ENCODE data around the gene EEF1E1. TPM values are rescaled to one million over a fixed set of nuclear protein-coding genes. Genes with fewer than 3 reads are reported as not detected.

Gene EEF1E1
- total RNA-seq, 1 donor from 2014 or later = 52.6 TPM

GRCh38 chr6:8087870-8088754 lies 14.2 kb downstream of the EEF1E1 start:
- peaks cover 3% of the 10 kb centered on the region for H3K36me3 ChIP-seq (ENCODE audit: control insufficient read depth, insufficient read depth, low read length)
- no peak for TF ChIP-seq CTCF (IDR thresholded peaks at IDR 0.05; ENCODE audit: insufficient read depth, low read length, poor library complexity, severe bottlenecking)
- no peak for DNase-seq (ENCODE audit: low read depth)
- no peak overlapping the region for H3K4me3 ChIP-seq (ENCODE audit: low read depth, low read length)
- no peaks in the 10 kb centered on the region for H3K27me3 ChIP-seq (ENCODE audit: control insufficient read depth, insufficient read depth, low read length)

GRCh38 chr6:8086755-8087306 lies 15.5 kb downstream of the EEF1E1 start:
- no peak for TF ChIP-seq CTCF (IDR thresholded peaks at IDR 0.05; ENCODE audit: insufficient read depth, low read length, poor library complexity, severe bottlenecking)
- no peak for DNase-seq (ENCODE audit: low read depth)
- Histone ChIP-seq H3K27me3 (ENCODE audit: control insufficient read depth, insufficient read depth, low read length) (no peaks in the 10 kb centered on the region), H3K36me3 (ENCODE audit: control insufficient read depth, insufficient read depth, low read length) (peaks cover 3% of the 10 kb centered on the region), H3K4me3 (ENCODE audit: low read depth, low read length) (no peak overlapping the region)

- TF ChIP-seq CTCF (IDR thresholded peaks at IDR 0.05; ENCODE audit: insufficient read depth, low read length, poor library complexity, severe bottlenecking) = no peak
- no peaks in the 10 kb centered on the region for H3K27me3 ChIP-seq (ENCODE audit: control insufficient read depth, insufficient read depth, low read length)
- peak; percentile 92 for DNase-seq (ENCODE audit: low read depth)
- no peak overlapping the region for H3K4me3 ChIP-seq (ENCODE audit: low read depth, low read length)
- H3K36me3 ChIP-seq (ENCODE audit: control insufficient read depth, insufficient read depth, low read length) = peaks cover 3% of the 10 kb centered on the region
Observed at GRCh38 chr6:8085053-8085511, 17.3 kb downstream of the EEF1E1 start.

GRCh38 chr6:8084586-8084985 lies 17.8 kb downstream of the EEF1E1 start:
- Histone ChIP-seq H3K4me3 (ENCODE audit: low read depth, low read length) (no peak overlapping the region), H3K27me3 (ENCODE audit: control insufficient read depth, insufficient read depth, low read length) (no peaks in the 10 kb centered on the region), H3K36me3 (ENCODE audit: control insufficient read depth, insufficient read depth, low read length) (peaks cover 3% of the 10 kb centered on the region)
- no peak for TF ChIP-seq CTCF (IDR thresholded peaks at IDR 0.05; ENCODE audit: insufficient read depth, low read length, poor library complexity, severe bottlenecking)
- DNase-seq (ENCODE audit: low read depth) = no peak

- peak; percentile 74 for DNase-seq (ENCODE audit: low read depth)
Observed at GRCh38 chr6:8082954-8083858, 19.1 kb downstream of the EEF1E1 start.

More at GRCh38 chr6:8082954-8083858, 19.1 kb downstream of the EEF1E1 start:
- Histone ChIP-seq H3K27me3 (ENCODE audit: control insufficient read depth, insufficient read depth, low read length) (no peaks in the 10 kb centered on the region), H3K4me3 (ENCODE audit: low read depth, low read length) (no peak overlapping the region), H3K36me3 (ENCODE audit: control insufficient read depth, insufficient read depth, low read length) (peaks cover 3% of the 10 kb centered on the region)
- TF ChIP-seq CTCF (IDR thresholded peaks at IDR 0.05; ENCODE audit: insufficient read depth, low read length, poor library complexity, severe bottlenecking) = no peak
